H1 (cell line): ENCODE results near the gene GSAP. TPM values are rescaled to one million over a fixed set of nuclear protein-coding genes. Genes with fewer than 3 reads are reported as not detected.

Source experiments
- CTCF ChIA-PET: fragments of 300-600 bp; sonication (Branson Sonifier 250); formaldehyde crosslinking; loops from one replicate; lab custom pipeline; 2021; ENCODE audit not compliant: partially characterized antibody; lab: Charles Lee
- POLR2A ChIA-PET: fragments of 300-600 bp; sonication (Branson Sonifier 250); formaldehyde crosslinking; loops from one replicate; lab custom pipeline; 2021; ENCODE audit warnings: inconsistent platforms; ENCODE audit not compliant: partially characterized antibody; lab: Charles Lee
- DNase-seq, 2 experiments: peaks; one replicate each; pipeline versions ENCODE4 v3.0.0 to v3.0.0-alpha.2; 2010 to 2022; ENCODE audit warnings: low spot score in 2 of 2, low read depth in 1 of 2, mixed read lengths in 1 of 2
- FAIRE-seq: peaks from 2 replicates; lab custom pipeline; 2011; peaks lifted over from hg19 to GRCh38; lab: Jason Lieb, UNC
- H2AFZ ChIP-seq: 2 replicates; pipeline ENCODE4 v1.8.1; 2012; ENCODE audit warnings: low read length, inconsistent platforms
- H2AK5ac ChIP-seq: 2 replicates; pipeline ENCODE4 v1.6.1; 2013; ENCODE audit warnings: low read depth, low read length
- H2BK120ac ChIP-seq: replicated peaks from 2 replicates; pipeline ENCODE3; 2013; ENCODE audit warnings: low read depth, low read length, inconsistent platforms
- H2BK12ac ChIP-seq: 2 replicates; pipeline ENCODE4 v1.6.1; 2013; ENCODE audit warnings: low read depth, low read length
- H2BK15ac ChIP-seq: 2 replicates; pipeline ENCODE4 v1.6.1; 2013; ENCODE audit warnings: low read length
- H2BK20ac ChIP-seq: 2 replicates; pipeline ENCODE4 v1.6.1; 2013; ENCODE audit warnings: low read length
- H2BK5ac ChIP-seq: 2 replicates; pipeline ENCODE4 v1.6.1; 2013; ENCODE audit warnings: low read depth, low read length
- H3K14ac ChIP-seq: 2 replicates; pipeline ENCODE4 v1.6.1; 2013; ENCODE audit warnings: inconsistent platforms; ENCODE audit not compliant: insufficient read length
- H3K18ac ChIP-seq: 2 replicates; pipeline ENCODE4 v1.6.1; 2013; ENCODE audit warnings: low read length; ENCODE audit errors: extremely low read depth
- H3K23ac ChIP-seq: 2 replicates; pipeline ENCODE4 v1.6.1; 2013; ENCODE audit warnings: inconsistent platforms; ENCODE audit not compliant: insufficient read length
- H3K23me2 ChIP-seq: 2 replicates; pipeline ENCODE4 v1.6.1; 2013; ENCODE audit warnings: low read depth, low read length
- H3K27ac ChIP-seq: 2 replicates; pipeline ENCODE4 v1.6.1; 2011; ENCODE audit warnings: low read depth, low read length, inconsistent platforms
- H3K27me3 ChIP-seq, 4 experiments: replicated peaks in 1 of 4; 1 replicate in 1 of 4; 2 replicates in 3 of 4; pipeline versions ENCODE4 v1.6.1 to v1.8.1; 2011 to 2013; ENCODE audit warnings: low read length in 3 of 4, mild to moderate bottlenecking in 3 of 4, inconsistent platforms in 2 of 4, mixed read lengths in 2 of 4, moderate library complexity in 1 of 4; ENCODE audit not compliant: control insufficient read depth in 3 of 4, insufficient read depth in 3 of 4; ENCODE audit errors: extremely low read depth in 1 of 4
- H3K36me3 ChIP-seq, 4 experiments: 2 replicates each; pipeline versions ENCODE4 v1.6.1 to v1.8.1; 2011 to 2013; ENCODE audit warnings: mild to moderate bottlenecking in 4 of 4, low read length in 3 of 4, moderate library complexity in 2 of 4, control low read depth in 1 of 4, inconsistent platforms in 1 of 4; ENCODE audit not compliant: insufficient read depth in 4 of 4, control insufficient read depth in 2 of 4
- H3K4ac ChIP-seq: replicated peaks from 2 replicates; pipeline ENCODE3; 2013; ENCODE audit warnings: low read length, low read depth, mixed read lengths, inconsistent platforms; ENCODE audit not compliant: insufficient read length
- H3K4me1 ChIP-seq, 4 experiments: replicated peaks in 1 of 4; 1 replicate in 1 of 4; 2 replicates in 3 of 4; pipeline versions ENCODE4 v1.6.1 to v1.8.1; 2011 to 2013; ENCODE audit warnings: low read length in 3 of 4, inconsistent platforms in 2 of 4, mixed read lengths in 1 of 4; ENCODE audit not compliant: insufficient read depth in 4 of 4, control insufficient read depth in 3 of 4
- H3K4me2 ChIP-seq, 2 experiments: 2 replicates each; pipeline versions ENCODE4 v1.6.1 to v1.8.1; 2011 to 2013; ENCODE audit warnings: low read depth in 2 of 2, low read length in 2 of 2, control low read depth in 1 of 2, inconsistent platforms in 1 of 2, mild to moderate bottlenecking in 1 of 2; ENCODE audit not compliant: insufficient read depth in 1 of 2
- H3K4me3 ChIP-seq, 4 experiments: fragments of 200-600, 300-600 bp in 1 of 4; sonication (generic), shearing (Covaris generic), sonication (Bioruptor Twin) in 1 of 4; 2 replicates each; pipeline versions ENCODE4 v1.5.1 to v1.8.1; 2011 to 2016; ENCODE audit warnings: low read length in 4 of 4, low read depth in 3 of 4, control low read depth in 2 of 4, inconsistent platforms in 2 of 4, mild to moderate bottlenecking in 2 of 4, mixed read lengths in 1 of 4, moderate library complexity in 1 of 4; ENCODE audit not compliant: insufficient read depth in 2 of 4; ENCODE audit errors: extremely low read depth in 1 of 4
- H3K56ac ChIP-seq: replicated peaks from 2 replicates; pipeline ENCODE3; 2013; ENCODE audit warnings: low read depth, mild to moderate bottlenecking, mixed read lengths, low read length, inconsistent platforms; ENCODE audit not compliant: insufficient read length
- H3K79me1 ChIP-seq: 2 replicates; pipeline ENCODE4 v1.6.1; 2013; ENCODE audit warnings: low read depth, low read length, control low read depth
- H3K79me2 ChIP-seq, 2 experiments: 2 replicates each; pipeline versions ENCODE4 v1.6.1 to v1.8.1; 2012 to 2013; ENCODE audit warnings: low read length in 2 of 2, mild to moderate bottlenecking in 2 of 2, inconsistent platforms in 1 of 2; ENCODE audit not compliant: insufficient read depth in 2 of 2, control insufficient read depth in 1 of 2
- H3K9ac ChIP-seq, 4 experiments: replicated peaks in 1 of 4; 1 replicate in 1 of 4; 2 replicates in 3 of 4; pipeline versions ENCODE4 v1.6.1 to v1.8.1; 2011 to 2013; ENCODE audit warnings: low read depth in 3 of 4, low read length in 3 of 4, control low read depth in 2 of 4, mild to moderate bottlenecking in 2 of 4, moderate library complexity in 2 of 4, inconsistent platforms in 1 of 4; ENCODE audit errors: extremely low read depth in 1 of 4
- H3K9me3 ChIP-seq, 2 experiments: 2 replicates each; pipeline versions ENCODE4 v1.6.1 to v1.8.1; 2012 to 2013; ENCODE audit warnings: mild to moderate bottlenecking in 2 of 2, moderate library complexity in 2 of 2, control low read depth in 1 of 2, inconsistent platforms in 1 of 2, low read depth in 1 of 2, low read length in 1 of 2, mixed read lengths in 1 of 2; ENCODE audit not compliant: insufficient read depth in 2 of 2
- H4K20me1 ChIP-seq, 2 experiments: replicated peaks in 1 of 2; 2 replicates each; pipeline versions ENCODE3 to v1.8.1; 2011 to 2013; ENCODE audit warnings: inconsistent platforms in 2 of 2, low read length in 2 of 2, mild to moderate bottlenecking in 1 of 2; ENCODE audit not compliant: insufficient read depth in 2 of 2, control insufficient read depth in 1 of 2
- H4K5ac ChIP-seq: 2 replicates; pipeline ENCODE4 v1.6.1; 2013; ENCODE audit warnings: low read length, low read depth, mixed read lengths, inconsistent platforms; ENCODE audit not compliant: insufficient read length
- H4K8ac ChIP-seq: 2 replicates; pipeline ENCODE4 v1.8.0; 2013; ENCODE audit warnings: mild to moderate bottlenecking, moderate library complexity, low read length, inconsistent platforms; ENCODE audit not compliant: insufficient read depth; ENCODE audit errors: extremely low read depth
- H4K91ac ChIP-seq: replicated peaks from 2 replicates; pipeline ENCODE3; 2013; ENCODE audit warnings: low read length, mixed read lengths, inconsistent platforms; ENCODE audit not compliant: insufficient read length
- BCL11A ChIP-seq, 2 experiments: IDR thresholded peaks; one replicate each; pipeline ENCODE4 v1.6.1; 2011; ENCODE audit warnings: low read depth in 2 of 2, low read length in 2 of 2, mild to moderate bottlenecking in 2 of 2
- BRCA1 ChIP-seq: IDR thresholded peaks from 2 replicates; pipeline ENCODE4 v1.6.1; 2012; ENCODE audit warnings: low read depth, low read length, improper control_type of control experiment
- JUN ChIP-seq: IDR thresholded peaks from 2 replicates; pipeline ENCODE4 v1.6.1; 2011; ENCODE audit warnings: low read depth, mild to moderate bottlenecking, improper control_type of control experiment, low read length
- RNF2 ChIP-seq: fragments of 200-900, 300-1000 bp; sonication (generic); IDR thresholded peaks from 2 replicates; pipeline ENCODE4 v1.7.1; 2016; ENCODE audit warnings: borderline replicate concordance, low read depth, mild to moderate bottlenecking, antibody characterized with exemption, low read length; ENCODE audit not compliant: poor library complexity, severe bottlenecking; ENCODE audit errors: missing control alignments
- TAF1 ChIP-seq: IDR thresholded peaks from 2 replicates; pipeline ENCODE4 v1.6.1; 2011; ENCODE audit warnings: mild to moderate bottlenecking, low read depth, low read length
- TAF7 ChIP-seq: optimal IDR thresholded peaks from 2 replicates; pipeline ENCODE3; 2011; ENCODE audit warnings: low read depth, mild to moderate bottlenecking, inconsistent platforms, low read length, moderate library complexity, borderline replicate concordance
- ZNF274 ChIP-seq: IDR thresholded peaks from 2 replicates; pipeline ENCODE4 v1.7.0; 2012; ENCODE audit warnings: low read length, borderline replicate concordance; ENCODE audit errors: extremely low read depth
- WGBS, 2 experiments: shearing (Covaris generic) in 1 of 2; methylation state at CpG; one replicate each; pipeline versions ENCODE4 v1.1.6 to v1.1.7; 2013 to 2015; ENCODE audit warnings: low lambda C conversion rate in 2 of 2, mixed read lengths in 2 of 2, inconsistent platforms in 1 of 2, low coverage in 1 of 2, missing lambda C conversion rate in 1 of 2; ENCODE audit not compliant: insufficient replicate concordance in 2 of 2, insufficient coverage in 1 of 2, insufficient read length in 1 of 2; ENCODE audit errors: extremely low coverage in 1 of 2, missing lambda C conversion rate in 1 of 2; 5-methylcytosine and 5-hydroxymethylcytosine counted together
- polyA plus RNA-seq, 7 experiments: library from polyadenylated mRNA; depleted of rRNA in 3 of 7; stranded (reverse) in 5 of 7; unstranded in 2 of 7; fragments of >200 nt in 5 of 7; fragments of 200-250 nt in 2 of 7; gene quantifications; 1 replicate in 5 of 7; 2 replicates in 1 of 7; 4 replicates in 1 of 7; pipeline versions ENCODE4 v1.2.1 to v1.2.3, GENCODE V29; 2011 to 2013; ENCODE audit warnings: missing spikeins in 2 of 7, mixed read lengths in 2 of 7
- total RNA-seq: library from RNA; stranded (reverse); fragmentation: NEBNext Ultra II Directional; extraction: Animal tissue kit (Norgen Biotek cat#: 25700); gene quantifications from 2 replicates; pipeline ENCODE4 v1.2.1, GENCODE V29; 2021

The GSAP gene
- total and polyA plus RNA-seq, 2 of the 8 experiments (the other 6 are each of a cell fraction or from before 2014, with no cell fraction given) = 0.93 to 2.1 TPM

DNA sequence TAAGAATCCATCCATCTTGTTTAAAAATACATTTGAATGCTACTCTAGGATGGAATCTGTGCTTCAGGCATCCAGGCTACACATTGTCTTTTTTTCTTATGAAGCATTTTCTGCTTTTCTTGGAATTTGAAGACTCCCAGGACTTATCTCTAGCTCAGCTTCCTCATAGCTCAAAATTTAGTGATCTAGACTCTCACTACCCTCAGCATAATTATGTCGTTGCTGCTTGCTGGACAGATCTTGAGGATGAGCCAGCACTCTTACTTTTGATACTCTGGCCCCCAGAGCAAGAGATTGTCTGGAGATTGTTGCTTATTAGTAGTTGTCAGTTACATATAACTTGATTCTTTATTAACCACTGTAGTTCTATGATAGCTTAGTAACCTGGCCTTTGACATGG, 133.3 kb downstream of the GSAP start:
- no peak overlapping the region for H4K5ac ChIP-seq
- H3K4me1 ChIP-seq = no peaks in the 10 kb centered on the region
- H3K4ac ChIP-seq = no peak overlapping the region
- H3K27me3 ChIP-seq = no peaks in the 10 kb centered on the region
- H3K23ac ChIP-seq = no peak overlapping the region
- H3K79me1 ChIP-seq = no peaks in the 10 kb centered on the region
- H3K4me3 ChIP-seq = no peak overlapping the region
- H3K56ac ChIP-seq = no peak overlapping the region
- H2BK20ac ChIP-seq = no peak overlapping the region
- H3K23me2 ChIP-seq = no peaks in the 10 kb centered on the region
- H2BK120ac ChIP-seq = no peak overlapping the region
- H2AFZ ChIP-seq = no peak overlapping the region
- CTCF ChIA-PET = interaction anchor here (1.3 kb wide), 1 partner anchor 8 kb away, joined by 3 read pairs; no protein-coding TSS in a partner anchor
- H3K27ac ChIP-seq = no peak overlapping the region
- no peak overlapping the region for H2BK15ac ChIP-seq
- H3K9ac ChIP-seq = no peak overlapping the region
- FAIRE-seq (no peak), DNase-seq (no peak)
- no peak overlapping the region for H4K8ac ChIP-seq
- no peak overlapping the region for H3K4me2 ChIP-seq
- H3K18ac ChIP-seq = no peak overlapping the region
- H2AK5ac ChIP-seq = no peak overlapping the region
- no peaks in the 10 kb centered on the region for H3K36me3 ChIP-seq
- H3K79me2 ChIP-seq = no peaks in the 10 kb centered on the region
- H4K20me1 ChIP-seq = no peaks in the 10 kb centered on the region
- H3K14ac ChIP-seq = no peak overlapping the region
- H2BK12ac ChIP-seq = no peak overlapping the region
- H3K9me3 ChIP-seq = no peaks in the 10 kb centered on the region
- 79% methylated on average over 1 of the region's 1 CpG; no CpG with 5 or more reads in 1 of the 2 experiments for WGBS, 2 experiments
- no peak overlapping the region for H4K91ac ChIP-seq
- POLR2A ChIA-PET = no interaction called here
- TF ChIP-seq TAF1 = no peak
- no peak for TF ChIP-seq JUN
- TF ChIP-seq BRCA1 = no peak
- no peak for TF ChIP-seq TAF7
- TF ChIP-seq RNF2 = no peak
- no peak for TF ChIP-seq BCL11A (IDR thresholded peaks at IDR 0.05; ENCODE audit: low read depth in 2 of 2, low read length in 2 of 2)
- TF ChIP-seq ZNF274 = no peak
- no peak overlapping the region for H2BK5ac ChIP-seq
